Measurements from ENCODE around the gene MAGI2.

The MAGI2 gene

GRCh38 chr7:78083476-78084120 is 1369.9 kb downstream of the MAGI2 start:
- Histone ChIP-seq H3K79me2 (ENCODE audit: insufficient read depth, low read length) (no peaks in the 10 kb centered on the region), H3K27ac (ENCODE audit: low read length) (no peak overlapping the region), H3K9me3 (ENCODE audit: insufficient read depth, low read length, severe bottlenecking) (no peaks in the 10 kb centered on the region), H3K9ac (ENCODE audit: low read depth, low read length) (no peak overlapping the region), H3K4me1 (ENCODE audit: insufficient read depth, low read length) (no peaks in the 10 kb centered on the region), H4K20me1 (ENCODE audit: insufficient read depth, low read length) (no peaks in the 10 kb centered on the region), H3K27me3 (ENCODE audit: insufficient read depth, low read length, poor library complexity) (peaks cover 28% of the 10 kb centered on the region), H2AFZ (ENCODE audit: low read depth, low read length) (no peak overlapping the region), H3K4me3 (ENCODE audit: low read depth in 1 of 2, low read length in 2 of 2) (no peak overlapping the region), H3K4me2 (ENCODE audit: insufficient read depth, low read length) (no peak overlapping the region), H3K36me3 (ENCODE audit: insufficient read depth, low read length) (no peaks in the 10 kb centered on the region)
- TF ChIP-seq EZH2 (IDR thresholded peaks at IDR 0.05; ENCODE audit: borderline replicate concordance, low read depth, low read length, severe bottlenecking) (no peak), CTCF (IDR thresholded peaks at IDR 0.05; ENCODE audit: borderline replicate concordance, extremely low read depth, low read length, poor library complexity, severe bottlenecking) (no peak)
- no peak for DNase-seq
- ATAC-seq (ENCODE audit: insufficient read depth, low read depth), result no peak

GRCh38 chr7:78082556-78082955 is 1370.9 kb downstream of the MAGI2 start:
- DNase-seq, result no peak
- H3K27ac ChIP-seq (ENCODE audit: low read length), result no peak overlapping the region

GRCh38 chr7:78081888-78082287 is 1371.6 kb downstream of the MAGI2 start:
- ATAC-seq (ENCODE audit: insufficient read depth, low read depth) (no peak), DNase-seq (no peak)
- H3K27ac ChIP-seq (ENCODE audit: low read length), result no peak overlapping the region
- no peak for TF ChIP-seq CTCF (IDR thresholded peaks at IDR 0.05; ENCODE audit: borderline replicate concordance, extremely low read depth, low read length, poor library complexity, severe bottlenecking)
- TF ChIP-seq EZH2 (IDR thresholded peaks at IDR 0.05; ENCODE audit: borderline replicate concordance, low read depth, low read length, severe bottlenecking), result no peak
- no peak overlapping the region for H3K4me3 ChIP-seq (ENCODE audit: low read depth in 1 of 2, low read length in 2 of 2)
- no peak overlapping the region for H2AFZ ChIP-seq (ENCODE audit: low read depth, low read length)
- H3K27me3 ChIP-seq (ENCODE audit: insufficient read depth, low read length, poor library complexity), result peaks cover 32% of the 10 kb centered on the region
- H3K79me2 ChIP-seq (ENCODE audit: insufficient read depth, low read length), result no peaks in the 10 kb centered on the region
- no peak overlapping the region for H3K4me2 ChIP-seq (ENCODE audit: insufficient read depth, low read length)
- no peaks in the 10 kb centered on the region for H3K36me3 ChIP-seq (ENCODE audit: insufficient read depth, low read length)
- no peaks in the 10 kb centered on the region for H3K9me3 ChIP-seq (ENCODE audit: insufficient read depth, low read length, severe bottlenecking)
- no peaks in the 10 kb centered on the region for H4K20me1 ChIP-seq (ENCODE audit: insufficient read depth, low read length)
- H3K4me1 ChIP-seq (ENCODE audit: insufficient read depth, low read length), result no peaks in the 10 kb centered on the region
- H3K9ac ChIP-seq (ENCODE audit: low read depth, low read length), result no peak overlapping the region

More at GRCh38 chr7:78082556-78082955, 1370.9 kb downstream of the MAGI2 start:
- Histone ChIP-seq H3K27me3 (ENCODE audit: insufficient read depth, low read length, poor library complexity) (peaks cover 32% of the 10 kb centered on the region), H3K9me3 (ENCODE audit: insufficient read depth, low read length, severe bottlenecking) (no peaks in the 10 kb centered on the region), H4K20me1 (ENCODE audit: insufficient read depth, low read length) (no peaks in the 10 kb centered on the region), H3K9ac (ENCODE audit: low read depth, low read length) (no peak overlapping the region), H3K79me2 (ENCODE audit: insufficient read depth, low read length) (no peaks in the 10 kb centered on the region), H3K36me3 (ENCODE audit: insufficient read depth, low read length) (no peaks in the 10 kb centered on the region), H3K4me3 (ENCODE audit: low read depth in 1 of 2, low read length in 2 of 2) (no peak overlapping the region), H3K4me2 (ENCODE audit: insufficient read depth, low read length) (no peak overlapping the region), H3K4me1 (ENCODE audit: insufficient read depth, low read length) (no peaks in the 10 kb centered on the region), H2AFZ (ENCODE audit: low read depth, low read length) (no peak overlapping the region)
- no peak for ATAC-seq (ENCODE audit: insufficient read depth, low read depth)
- no peak for TF ChIP-seq EZH2 (IDR thresholded peaks at IDR 0.05; ENCODE audit: borderline replicate concordance, low read depth, low read length, severe bottlenecking)

GRCh38 chr7:78081344-78081743 is 1372.1 kb downstream of the MAGI2 start:
- Histone ChIP-seq H3K4me3 (ENCODE audit: low read depth in 1 of 2, low read length in 2 of 2) (no peak overlapping the region), H3K36me3 (ENCODE audit: insufficient read depth, low read length) (no peaks in the 10 kb centered on the region), H3K4me2 (ENCODE audit: insufficient read depth, low read length) (no peak overlapping the region), H3K9ac (ENCODE audit: low read depth, low read length) (no peak overlapping the region), H3K79me2 (ENCODE audit: insufficient read depth, low read length) (no peaks in the 10 kb centered on the region), H4K20me1 (ENCODE audit: insufficient read depth, low read length) (no peaks in the 10 kb centered on the region), H3K9me3 (ENCODE audit: insufficient read depth, low read length, severe bottlenecking) (no peaks in the 10 kb centered on the region), H3K27me3 (ENCODE audit: insufficient read depth, low read length, poor library complexity) (peaks cover 32% of the 10 kb centered on the region), H3K27ac (ENCODE audit: low read length) (no peak overlapping the region), H3K4me1 (ENCODE audit: insufficient read depth, low read length) (no peaks in the 10 kb centered on the region), H2AFZ (ENCODE audit: low read depth, low read length) (no peak overlapping the region)
- TF ChIP-seq EZH2 (IDR thresholded peaks at IDR 0.05; ENCODE audit: borderline replicate concordance, low read depth, low read length, severe bottlenecking) (no peak), CTCF (IDR thresholded peaks at IDR 0.05; ENCODE audit: borderline replicate concordance, extremely low read depth, low read length, poor library complexity, severe bottlenecking) (no peak)
- DNase-seq, result no peak
- no peak for ATAC-seq (ENCODE audit: insufficient read depth, low read depth)

Data from DND-41 (cell line).